PC-3 (cell line): ENCODE results near the gene ATP4A.

Experiments
- EZH2 ChIP-seq: fragments of 300-600 bp; sonication (generic); IDR thresholded peaks from one replicate; pipeline ENCODE4 v1.6.1; 2017; ENCODE audit warnings: antibody characterized with exemption, mild to moderate bottlenecking, low read length; ENCODE audit not compliant: unreplicated experiment
- TF ChIP-seq, protein P1 (sequence below): fragments of 300-600 bp; sonication (generic); conservative IDR thresholded peaks from 2 replicates; pipeline ENCODE4 v1.5.1; 2017; ENCODE audit warnings: antibody characterized with exemption, low read depth, mild to moderate bottlenecking, low read length

DNA sequence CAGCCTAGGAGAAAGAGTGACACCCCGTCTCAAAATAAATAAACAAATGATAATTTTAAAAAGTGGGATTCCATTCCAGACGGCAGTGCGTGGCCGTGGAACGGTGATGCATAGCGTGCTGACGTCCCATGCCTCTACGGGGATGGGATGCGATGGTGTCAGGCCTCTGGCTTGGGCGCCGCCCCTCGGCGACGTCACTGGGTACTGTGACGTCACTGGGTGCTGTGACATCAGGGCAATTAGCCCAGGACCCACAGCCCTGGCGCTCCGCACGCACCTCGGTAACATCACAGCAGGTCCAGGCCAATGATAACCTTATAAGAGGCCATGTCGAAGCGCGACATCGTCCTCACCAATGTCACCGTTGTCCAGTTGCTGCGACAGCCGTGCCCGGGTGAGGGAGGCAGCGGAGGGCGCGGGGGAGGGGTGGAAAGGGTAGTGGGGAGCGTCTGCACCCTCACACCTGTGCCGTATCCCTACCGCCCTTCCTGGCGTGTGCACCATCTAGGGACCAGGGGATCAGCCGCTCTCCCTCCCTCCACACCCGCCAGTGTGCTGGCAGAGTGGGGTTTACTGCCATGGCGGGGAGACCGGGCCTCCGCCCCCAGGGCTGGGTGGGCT lies 30.1 kb downstream of the ATP4A start, which contains the start of gene GAPDHS:
- TF ChIP-seq, protein P1, sequence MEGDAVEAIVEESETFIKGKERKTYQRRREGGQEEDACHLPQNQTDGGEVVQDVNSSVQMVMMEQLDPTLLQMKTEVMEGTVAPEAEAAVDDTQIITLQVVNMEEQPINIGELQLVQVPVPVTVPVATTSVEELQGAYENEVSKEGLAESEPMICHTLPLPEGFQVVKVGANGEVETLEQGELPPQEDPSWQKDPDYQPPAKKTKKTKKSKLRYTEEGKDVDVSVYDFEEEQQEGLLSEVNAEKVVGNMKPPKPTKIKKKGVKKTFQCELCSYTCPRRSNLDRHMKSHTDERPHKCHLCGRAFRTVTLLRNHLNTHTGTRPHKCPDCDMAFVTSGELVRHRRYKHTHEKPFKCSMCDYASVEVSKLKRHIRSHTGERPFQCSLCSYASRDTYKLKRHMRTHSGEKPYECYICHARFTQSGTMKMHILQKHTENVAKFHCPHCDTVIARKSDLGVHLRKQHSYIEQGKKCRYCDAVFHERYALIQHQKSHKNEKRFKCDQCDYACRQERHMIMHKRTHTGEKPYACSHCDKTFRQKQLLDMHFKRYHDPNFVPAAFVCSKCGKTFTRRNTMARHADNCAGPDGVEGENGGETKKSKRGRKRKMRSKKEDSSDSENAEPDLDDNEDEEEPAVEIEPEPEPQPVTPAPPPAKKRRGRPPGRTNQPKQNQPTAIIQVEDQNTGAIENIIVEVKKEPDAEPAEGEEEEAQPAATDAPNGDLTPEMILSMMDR = no peak
- no peak for TF ChIP-seq EZH2
